ENCODE measurements around the gene SKA2.
"Not testable (repeated sequence)": the region's sequence is repeated elsewhere in the genome, so short reads cannot be mapped to it uniquely, and the experiment has no call there.

SKA2 gene

GRCh38 chr17:59094861-59095530, 60.0 kb downstream of the SKA2 start:
- DNase-seq, result no peak

GRCh38 chr17:59093702-59094231, 61.2 kb downstream of the SKA2 start:
- no peak for DNase-seq

- no peak for DNase-seq
These were observed 61.8 kb downstream of the SKA2 start for GRCh38 chr17:59093145-59093701.

GRCh38 chr17:59090593-59090992, 64.4 kb downstream of the SKA2 start:
- DNase-seq, result not testable (repeated sequence)

GRCh38 chr17:59084154-59084553, 70.8 kb downstream of the SKA2 start:
- no peak for DNase-seq

GRCh38 chr17:59074494-59074893, 80.5 kb downstream of the SKA2 start:
- DNase-seq, result no peak

GRCh38 chr17:59073972-59074371, 81.0 kb downstream of the SKA2 start:
- DNase-seq, result no peak

- DNase-seq, result no peak
These were observed 85.1 kb downstream of the SKA2 start for GRCh38 chr17:59069856-59070255.

GRCh38 chr17:59067756-59068155, 87.2 kb downstream of the SKA2 start:
- no peak for DNase-seq

- DNase-seq, result no peak
These were observed 87.6 kb downstream of the SKA2 start for GRCh38 chr17:59067340-59067739.

GRCh38 chr17:59062509-59062908, 92.5 kb downstream of the SKA2 start:
- DNase-seq, result no peak

Data from NCI-H774 (cell line).